Right atrium auricular region (tissue), 2 donors: Measurements from ENCODE around the gene RSU1. TPM values are rescaled to one million over a fixed set of nuclear protein-coding genes. Genes with fewer than 3 reads are reported as not detected.

ENCODE experiments used
- DNase-seq: peaks from one replicate; pipeline ENCODE4 v3.0.0-alpha.2; 2019; ENCODE audit warnings: low spot score
- H3K27ac ChIP-seq, 2 donors: fragments of 200-600 bp; sonication (generic); 1 replicate in 1 of 2; 2 replicates in 1 of 2; pipeline ENCODE4 v1.5.1; 2016 to 2019
- H3K27me3 ChIP-seq, 2 donors: fragments of 200-600 bp; sonication (generic); one replicate each; pipeline versions ENCODE4 v1.5.1 to v1.6.0; 2017 to 2019
- H3K36me3 ChIP-seq: fragments of 200-600 bp; sonication (generic); one replicate; pipeline ENCODE4 v1.5.1; 2016
- H3K4me1 ChIP-seq, 2 donors: fragments of 200-600 bp; sonication (generic); one replicate each; pipeline versions ENCODE4 v1.5.1 to v1.6.0; 2017 to 2019
- H3K4me3 ChIP-seq, 2 donors: fragments of 200-600 bp; sonication (generic); 1 replicate in 1 of 2; 2 replicates in 1 of 2; pipeline ENCODE4 v1.5.1; 2017 to 2019; ENCODE audit warnings: mild to moderate bottlenecking in 1 of 2, moderate library complexity in 1 of 2
- H3K9me3 ChIP-seq, 2 donors: fragments of 200-600 bp; sonication (generic); one replicate each; pipeline ENCODE4 v1.5.1; 2019
- CTCF ChIP-seq, 2 donors: fragments of 200-600 bp; sonication (generic); IDR thresholded peaks; one replicate each; pipeline ENCODE4 v1.5.1; 2019; ENCODE audit warnings: antibody characterized with exemption in 2 of 2
- total RNA-seq, 2 donors: library from RNA; depleted of rRNA; stranded (reverse); fragments of >200 nt; gene quantifications; one replicate each; pipeline ENCODE4 v1.1.0, GENCODE V29; 2016

RSU1 gene
- 10 to 100 TPM; 40.3 to 45.4 TPM for total RNA-seq

DNA sequence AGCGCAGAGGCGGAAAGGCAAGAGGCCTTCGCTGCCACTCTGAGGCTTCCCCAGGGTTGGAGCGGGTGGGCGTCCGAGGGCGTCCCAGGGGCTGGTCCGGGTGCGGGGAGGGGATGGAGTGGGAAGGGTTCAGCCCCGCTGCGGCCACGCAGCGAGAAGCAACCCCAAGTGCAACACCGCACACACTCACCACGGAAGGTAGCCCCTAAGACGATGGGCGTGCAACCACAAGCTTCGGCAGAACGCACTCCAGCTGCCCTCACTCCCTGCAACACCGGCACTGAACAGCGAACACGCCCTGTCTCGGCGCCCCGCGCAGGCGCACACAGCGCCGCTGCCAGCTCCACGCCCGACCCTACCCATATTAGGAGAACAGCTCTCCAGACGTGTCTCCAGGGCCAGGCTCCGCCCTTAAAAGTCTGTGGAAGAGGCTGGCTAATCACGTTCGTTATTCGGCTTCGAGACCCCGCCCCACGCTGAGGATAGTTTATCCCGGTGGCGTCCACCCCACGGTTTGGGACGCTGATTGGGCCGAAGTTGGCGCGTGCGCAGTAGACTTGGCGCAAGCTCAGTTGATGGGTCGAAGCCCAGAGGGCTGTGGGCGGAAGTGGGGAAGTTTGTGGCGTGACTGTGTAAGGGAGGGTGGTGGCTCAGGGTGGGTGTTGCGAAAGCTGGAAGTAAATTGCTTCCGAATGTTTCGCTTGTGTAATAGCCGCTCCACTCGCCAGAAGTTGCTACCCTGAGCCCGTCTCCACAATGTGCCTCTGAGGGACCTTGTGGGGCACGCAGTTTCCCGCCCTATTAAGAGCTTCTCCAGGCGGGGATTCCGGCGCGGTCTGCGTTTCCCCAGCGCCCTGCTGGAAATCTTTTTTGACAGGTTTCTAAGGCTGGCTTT is at the start of gene RSU1:
Gene RSU1, minus strand, starts transcription at position 300 of the 895 bp plus-strand sequence. CDS start 343 bp downstream, outside the sequence.
- H3K27me3 ChIP-seq: no peaks in the 10 kb centered on the region
- H3K36me3 ChIP-seq: no peaks in the 10 kb centered on the region
- no peak for TF ChIP-seq CTCF (IDR thresholded peaks at IDR 0.05)
- peaks cover 0 to 25% of the 10 kb centered on the region in 2 donors for H3K4me1 ChIP-seq
- H3K9me3 ChIP-seq: peaks cover 0 to 9% of the 10 kb centered on the region in 2 donors
- peak within 1 kb of the TSS; percentile 91 to 92 for H3K27ac ChIP-seq
- H3K4me3 ChIP-seq: peak within 1 kb of the TSS; percentile 80 to 82
- peak; percentile 100 for DNase-seq

GRCh38 chr10:16866541-16867275 is 49.5 kb upstream of the RSU1 start:
- Histone ChIP-seq H3K27me3 (no peaks in the 10 kb centered on the region), H3K9me3 (no peaks in the 10 kb centered on the region), H3K36me3 (no peaks in the 10 kb centered on the region), H3K27ac (no peak overlapping the region), H3K4me3 (no peak overlapping the region), H3K4me1 (no peaks in the 10 kb centered on the region)
- DNase-seq: no peak
- no peak for TF ChIP-seq CTCF (IDR thresholded peaks at IDR 0.05)

- TF ChIP-seq CTCF (IDR thresholded peaks at IDR 0.05): no peak
- Histone ChIP-seq H3K27me3 (no peaks in the 10 kb centered on the region), H3K4me1 (no peaks in the 10 kb centered on the region)
Measured at GRCh38 chr10:16865766-16866165, 48.5 kb upstream of the RSU1 start.

GRCh38 chr10:16863766-16864165 is 46.5 kb upstream of the RSU1 start:
- H3K9me3 ChIP-seq: peaks cover 0 to 15% of the 10 kb centered on the region in 2 donors
- H3K4me3 ChIP-seq: no peak overlapping the region
- TF ChIP-seq CTCF (IDR thresholded peaks at IDR 0.05): no peak
- H3K27ac ChIP-seq: no peak overlapping the region
- no peaks in the 10 kb centered on the region for H3K36me3 ChIP-seq
- DNase-seq: no peak
- no peaks in the 10 kb centered on the region for H3K4me1 ChIP-seq
- H3K27me3 ChIP-seq: no peaks in the 10 kb centered on the region

More at GRCh38 chr10:16865766-16866165, 48.5 kb upstream of the RSU1 start:
- DNase-seq: no peak
- H3K4me3 ChIP-seq: no peak overlapping the region
- H3K36me3 ChIP-seq: no peaks in the 10 kb centered on the region
- peaks cover 0 to 2% of the 10 kb centered on the region in 2 donors for H3K9me3 ChIP-seq
- no peak overlapping the region for H3K27ac ChIP-seq

DNA sequence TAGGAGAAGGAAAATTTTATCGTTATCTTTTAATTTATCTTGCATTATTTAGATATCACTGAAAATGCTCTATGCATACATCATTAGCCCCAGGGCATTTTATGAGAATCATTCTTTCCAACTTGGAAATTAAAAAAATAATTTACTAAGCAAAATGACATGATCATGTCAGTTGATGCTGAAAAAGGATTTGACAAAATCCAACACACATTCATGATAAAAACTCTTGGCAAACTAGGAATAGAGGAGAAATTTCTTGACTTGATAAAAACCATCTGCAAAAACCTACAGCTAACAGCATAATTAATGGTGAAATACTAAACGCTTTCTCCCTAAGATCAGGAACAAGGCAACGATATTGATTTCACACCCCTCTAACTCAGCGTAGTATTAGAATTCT is 40.2 kb upstream of the RSU1 start:
- Histone ChIP-seq H3K27me3 (no peaks in the 10 kb centered on the region), H3K9me3 (peaks cover 0 to 15% of the 10 kb centered on the region in 2 donors), H3K36me3 (no peaks in the 10 kb centered on the region), H3K4me3 (no peak overlapping the region), H3K27ac (no peak overlapping the region), H3K4me1 (no peaks in the 10 kb centered on the region)
- no peak for DNase-seq
- TF ChIP-seq CTCF (IDR thresholded peaks at IDR 0.05): no peak
